Body of pancreas (tissue), 4 donors: Measurements from ENCODE around the gene AGXT. TPM values are rescaled to one million over a fixed set of nuclear protein-coding genes. Genes with fewer than 3 reads are reported as not detected.

Source experiments
- ATAC-seq: fragments of 150-250 bp; one replicate; pipeline ENCODE4 v1.9.1; 2016
- DNase-seq, 4 donors: peaks; one replicate each; pipeline ENCODE4 v3.0.0-alpha.2; 2019
- H3K27ac ChIP-seq, 4 donors: fragments of 200-600 bp; sonication (generic); 1 replicate in 3 of 4; 2 replicates in 1 of 4; pipeline versions ENCODE4 v1.5.1 to v1.6.1; 2016 to 2019; ENCODE audit warnings: mild to moderate bottlenecking in 1 of 4, mixed read lengths in 1 of 4, moderate library complexity in 1 of 4
- H3K27me3 ChIP-seq, 2 donors: fragments of 200-600 bp; sonication (generic); one replicate each; pipeline ENCODE4 v1.6.0; 2016; ENCODE audit warnings: mild to moderate bottlenecking in 1 of 2
- H3K36me3 ChIP-seq, 2 donors: fragments of 200-600 bp; sonication (generic); replicated peaks in 1 of 2; 2 replicates each; pipeline ENCODE4 v1.5.1; 2016; ENCODE audit warnings: low read depth in 2 of 2; ENCODE audit not compliant: insufficient read depth in 1 of 2
- H3K4me1 ChIP-seq: fragments of 200-600 bp; sonication (generic); one replicate; pipeline ENCODE4 v1.6.0; 2016
- H3K4me3 ChIP-seq, 2 donors: fragments of 200-600 bp; sonication (generic); 1 replicate in 1 of 2; 2 replicates in 1 of 2; pipeline ENCODE4 v1.5.1; 2016 to 2019
- H3K9me3 ChIP-seq, 3 donors: fragments of 200-600 bp; sonication (generic); 1 replicate in 2 of 3; 2 replicates in 1 of 3; pipeline ENCODE4 v1.5.1; 2016
- CTCF ChIP-seq, 7 experiments: fragments of 450-650 bp in 4 of 7; fragments of 200-600 bp in 3 of 7; sonication (generic) in 3 of 7; IDR thresholded peaks; one replicate each; pipeline ENCODE4 v1.5.1; 2016 to 2019; ENCODE audit warnings: antibody characterized with exemption in 7 of 7
- POLR2A ChIP-seq, 3 donors: fragments of 450-650 bp; IDR thresholded peaks; one replicate each; pipeline ENCODE4 v1.6.1; 2016; ENCODE audit warnings: antibody characterized with exemption in 3 of 3, mild to moderate bottlenecking in 2 of 3
- WGBS, 2 donors: methylation state at CpG; one replicate each; pipeline ENCODE4 v1.1.5; 2017; 5-methylcytosine and 5-hydroxymethylcytosine counted together
- intact Hi-C: fragments of 100-400 bp; cut with DNase I; formaldehyde crosslinking; loops from one replicate; pipeline ENCODE4 v1.15.1; 2023
- total RNA-seq, 2 donors: library from RNA; depleted of rRNA; stranded (reverse); fragments of >200 nt; gene quantifications; one replicate each; pipeline ENCODE4 v1.1.0, GENCODE V29; 2016

The AGXT gene
- total RNA-seq = 1 to 10 TPM in 1 of 2 donors, not detected in 1; 1.6 TPM

- WGBS, 2 donors = 76 to 78% methylated on average over 19 to 21 of the region's 21 CpGs
- DNase-seq = no peak
- no peak for ATAC-seq
- intact Hi-C loops = no loop called here
- no peaks in the 10 kb centered on the region for H3K9me3 ChIP-seq
- H3K36me3 ChIP-seq = no peaks in the 10 kb centered on the region
- H3K4me1 ChIP-seq = no peaks in the 10 kb centered on the region
- TF ChIP-seq POLR2A (IDR thresholded peaks at IDR 0.05) = no peak
- TF ChIP-seq CTCF (IDR thresholded peaks at IDR 0.05) = no peak
- H3K27me3 ChIP-seq = no peaks in the 10 kb centered on the region
- no peak within 1 kb of the TSS for H3K27ac ChIP-seq
- H3K4me3 ChIP-seq = no peak within 1 kb of the TSS
Measured at GRCh38 chr2:240868286-240869108, at the start of gene AGXT. Gene AGXT, plus strand, starts transcription at chr2:240868824. Its CDS starts 42 bp downstream, at chr2:240868866.

- peak; percentile 69 to 80 (median 72) for DNase-seq
- peak; percentile 77 for ATAC-seq
- 0 to 1% methylated on average over 18 to 58 of the region's 81 CpGs for WGBS, 2 donors
- Histone ChIP-seq H3K4me1 (peaks cover 41% of the 10 kb centered on the region), H3K36me3 (no peaks in the 10 kb centered on the region), H3K4me3 (peak overlapping the region; percentile 62 to 83), H3K9me3 (no peaks in the 10 kb centered on the region), H3K27ac (peak overlapping the region; percentile 66 to 83 (median 80)), H3K27me3 (no peaks in the 10 kb centered on the region)
- intact Hi-C loops = no loop called here
- TF ChIP-seq CTCF (IDR thresholded peaks at IDR 0.05) (no peak), POLR2A (IDR thresholded peaks at IDR 0.05) (no peak)
Measured at GRCh38 chr2:240819126-240819857, 49.3 kb upstream of the AGXT start.

- DNase-seq = peak; percentile 64 to 78 (median 74)
Measured at GRCh38 chr2:240819858-240820606, 48.6 kb upstream of the AGXT start, which contains the start of gene KIF1A. Gene KIF1A, minus strand, starts transcription at chr2:240820219. Its CDS starts 22,467 bp downstream, at chr2:240797752.

More at GRCh38 chr2:240819858-240820606, 48.6 kb upstream of the AGXT start, which contains the start of gene KIF1A:
- WGBS, 2 donors = 0 to 1% methylated on average over 10 to 42 of the region's 104 CpGs
- Histone ChIP-seq H3K27ac (peak within 1 kb of the TSS; percentile 66 to 83 (median 80)), H3K36me3 (no peaks in the 10 kb centered on the region), H3K4me3 (peak within 1 kb of the TSS; percentile 62 to 83), H3K27me3 (no peaks in the 10 kb centered on the region), H3K9me3 (no peaks in the 10 kb centered on the region), H3K4me1 (peaks cover 41% of the 10 kb centered on the region)
- ATAC-seq = peak; percentile 80
- TF ChIP-seq POLR2A (IDR thresholded peaks at IDR 0.05) (peak in 1 of 3 donors; percentile 37), CTCF (IDR thresholded peaks at IDR 0.05) (no peak)
- intact Hi-C loops = no loop called here
